NCI-H446 (cell line): Measurements from ENCODE around the gene PTPN20.

ENCODE experiments used
- DNase-seq, 2 experiments: peaks; one replicate each; lab custom pipeline; 2025; lab: John Stamatoyannopoulos, UW

Gene PTPN20

DNA sequence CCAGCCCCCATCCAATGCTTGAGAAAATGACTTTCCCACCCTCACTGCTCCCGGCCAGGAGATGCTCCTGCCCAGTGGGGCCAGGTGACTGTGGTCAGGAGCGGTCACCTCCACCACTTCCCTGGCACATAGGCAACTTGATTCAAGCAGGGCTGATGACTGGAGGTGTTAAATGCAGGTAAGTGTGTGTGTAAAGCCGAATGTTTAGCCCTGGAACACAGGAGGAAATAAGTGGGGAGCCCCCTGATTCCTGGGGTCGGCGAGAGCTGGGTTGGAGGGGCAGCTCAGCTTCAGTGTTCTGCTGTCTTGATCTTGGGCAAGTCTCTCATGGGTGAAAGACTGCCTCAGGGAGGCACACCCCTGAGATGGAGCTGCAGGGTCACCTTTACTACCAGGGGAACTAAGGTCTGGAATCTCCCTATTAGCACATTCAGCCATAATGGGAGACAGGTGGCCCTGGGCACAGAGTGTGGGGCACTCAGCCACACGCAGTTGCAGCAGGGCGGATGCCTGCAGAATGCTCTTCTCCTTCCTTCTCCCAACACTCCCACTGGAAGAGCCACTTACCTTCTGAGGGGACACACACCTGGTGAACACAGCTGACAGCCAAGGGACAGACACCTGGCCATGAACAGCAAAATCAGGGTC, 124.1 kb downstream of the PTPN20 start:
- no peak for DNase-seq

DNA sequence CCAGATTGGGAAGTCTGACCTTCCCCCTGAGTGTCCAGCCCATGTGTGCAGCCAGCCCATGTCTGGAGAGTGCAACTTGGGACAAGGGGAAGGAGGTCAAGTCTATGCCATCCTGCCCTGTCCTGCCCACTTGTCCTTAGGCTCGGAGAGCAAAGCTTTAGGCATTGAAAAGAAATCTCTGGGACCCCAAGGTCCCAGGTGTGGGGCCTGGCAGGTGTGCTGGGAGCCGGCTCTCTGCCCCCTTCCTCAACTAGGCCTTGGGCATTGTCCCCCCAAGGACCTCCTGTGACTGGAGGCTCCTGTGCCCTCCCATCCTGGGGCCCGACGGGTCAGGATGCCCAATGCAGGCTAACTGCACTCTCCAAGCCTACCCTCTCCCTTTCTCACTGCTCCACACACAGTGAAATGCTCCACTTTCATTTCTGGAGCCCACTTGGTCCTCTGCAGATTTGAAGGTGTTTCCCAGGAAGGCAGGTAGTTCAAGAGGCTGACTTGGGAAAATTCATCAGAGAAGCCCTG, 124.7 kb downstream of the PTPN20 start:
- no peak for DNase-seq

DNA sequence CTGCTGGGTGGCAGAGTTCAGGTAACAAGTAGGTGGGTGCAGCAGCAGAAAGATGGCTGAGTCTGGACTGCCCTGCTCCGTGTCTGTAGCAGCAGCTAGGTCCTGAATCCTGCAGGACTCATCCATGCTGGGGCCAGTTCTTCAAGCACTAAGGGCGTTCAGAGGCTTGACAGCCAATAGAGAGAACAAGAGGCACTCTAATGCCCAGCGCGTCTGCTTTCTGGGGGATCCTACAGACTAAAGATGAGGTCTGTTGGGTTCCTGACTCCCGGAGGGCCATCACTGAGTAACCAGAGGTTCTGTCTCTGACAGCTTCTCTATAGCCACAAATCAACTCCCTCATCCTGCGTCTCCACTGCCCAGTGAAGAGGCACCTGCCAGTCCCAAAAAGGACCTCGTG, 125.5 kb downstream of the PTPN20 start:
- DNase-seq: no peak

DNA sequence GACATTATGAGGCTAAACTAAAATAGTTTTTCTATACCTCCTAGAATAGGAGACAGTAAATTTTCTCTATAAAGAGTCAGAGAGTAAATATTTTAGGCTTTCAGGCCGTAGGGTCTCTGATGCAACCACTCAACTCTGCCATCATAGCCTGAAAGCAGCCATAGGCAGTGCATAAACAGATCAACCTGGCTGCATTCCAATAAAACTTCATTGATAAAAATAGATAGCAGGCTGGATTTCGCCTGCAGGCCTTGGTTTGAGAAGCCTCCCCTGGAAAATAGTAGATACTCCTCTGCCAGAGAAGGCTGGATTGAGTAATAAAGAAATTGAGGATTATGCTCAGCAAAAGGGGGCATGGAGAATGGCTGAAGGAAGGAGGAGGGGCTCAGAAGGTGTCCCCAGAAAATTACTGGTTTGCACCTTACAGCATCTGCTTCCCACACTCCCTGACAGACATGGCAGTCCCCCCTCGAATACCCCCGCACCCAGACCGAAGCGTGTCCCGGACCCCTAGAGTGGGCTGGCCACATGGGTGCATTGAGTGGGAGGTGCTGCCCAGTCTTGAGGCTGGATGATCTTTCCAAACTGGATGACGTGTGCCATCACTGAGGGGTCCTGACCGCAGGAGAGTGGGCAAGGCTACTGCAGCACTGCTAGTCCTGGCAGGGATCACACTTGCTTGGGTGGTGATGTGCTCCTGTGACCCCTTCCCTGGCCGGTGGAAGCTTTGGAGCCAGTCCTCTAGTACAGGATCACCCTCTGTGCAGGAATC, 126.6 kb downstream of the PTPN20 start:
- DNase-seq: no peak

DNA sequence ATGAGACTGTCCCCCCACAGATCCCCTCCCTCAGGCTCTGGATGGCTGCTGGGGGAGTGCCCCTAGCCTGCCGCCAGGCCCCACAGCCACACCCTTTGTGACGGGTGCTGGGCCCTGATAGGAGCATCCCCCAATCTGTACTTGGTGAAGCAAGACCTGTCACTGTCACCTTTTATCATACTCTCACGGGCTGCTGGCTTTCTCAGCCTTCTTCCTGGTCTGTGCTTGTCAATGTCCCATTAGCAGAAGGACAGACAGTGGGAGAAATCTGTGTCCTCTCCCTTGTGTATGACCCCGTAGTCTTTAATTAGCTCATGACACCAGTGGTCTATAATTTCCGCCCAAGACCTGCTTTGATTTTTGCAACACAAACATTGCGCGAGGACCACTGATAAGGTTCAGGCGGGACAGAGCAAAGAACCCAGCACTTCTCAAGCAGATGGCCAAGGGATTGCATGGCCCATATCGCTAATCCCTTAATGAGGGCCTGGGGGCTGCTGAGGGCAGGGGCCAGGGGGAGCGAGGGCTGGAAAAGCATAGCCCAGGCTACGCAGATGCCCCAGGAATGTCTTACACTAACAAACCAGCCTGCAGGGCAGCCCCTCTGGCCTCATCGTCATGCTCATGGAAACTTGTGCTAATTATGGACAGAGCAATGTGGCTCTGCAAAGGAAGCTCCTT, 127.8 kb downstream of the PTPN20 start:
- no peak for DNase-seq

DNA sequence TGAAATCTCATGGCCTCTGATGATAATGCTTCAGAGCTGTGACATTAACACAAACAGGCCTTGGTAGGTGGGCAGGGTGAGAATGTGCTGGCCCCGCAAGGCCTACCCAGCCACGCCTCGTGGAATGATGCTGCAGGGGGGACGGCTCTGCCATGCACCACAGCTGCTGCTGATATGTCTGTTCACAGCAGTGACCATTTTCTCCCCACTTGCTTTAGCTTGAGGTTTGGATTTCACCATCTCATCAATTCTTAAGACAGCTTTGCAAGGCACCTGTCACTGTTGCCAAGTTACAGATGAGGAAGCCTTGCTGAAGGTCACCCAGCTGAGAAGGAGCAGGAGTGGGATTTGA, 128.3 kb downstream of the PTPN20 start:
- no peak for DNase-seq

DNA sequence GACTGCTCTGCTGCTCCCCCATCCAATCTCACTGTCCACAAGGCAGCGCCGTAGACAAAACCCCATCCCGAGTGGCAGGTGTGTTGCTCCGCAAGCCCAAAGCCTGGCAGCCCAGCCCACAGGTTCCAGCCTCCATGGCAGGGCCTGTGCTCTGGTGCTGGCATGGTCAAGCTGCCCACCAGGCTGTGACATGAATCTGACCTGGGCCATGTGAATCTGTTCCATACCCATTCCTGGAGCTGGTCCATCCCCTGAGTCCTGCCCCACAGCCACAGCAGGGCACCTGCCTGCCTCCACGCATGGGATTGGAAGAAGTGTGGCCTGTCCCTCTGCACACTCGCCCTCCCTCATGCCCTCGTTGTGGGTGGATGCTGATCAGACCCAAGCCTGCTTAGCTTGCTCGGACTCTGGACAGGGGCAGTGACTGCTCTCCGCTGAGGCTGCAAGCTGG, 128.8 kb downstream of the PTPN20 start:
- DNase-seq: no peak

DNA sequence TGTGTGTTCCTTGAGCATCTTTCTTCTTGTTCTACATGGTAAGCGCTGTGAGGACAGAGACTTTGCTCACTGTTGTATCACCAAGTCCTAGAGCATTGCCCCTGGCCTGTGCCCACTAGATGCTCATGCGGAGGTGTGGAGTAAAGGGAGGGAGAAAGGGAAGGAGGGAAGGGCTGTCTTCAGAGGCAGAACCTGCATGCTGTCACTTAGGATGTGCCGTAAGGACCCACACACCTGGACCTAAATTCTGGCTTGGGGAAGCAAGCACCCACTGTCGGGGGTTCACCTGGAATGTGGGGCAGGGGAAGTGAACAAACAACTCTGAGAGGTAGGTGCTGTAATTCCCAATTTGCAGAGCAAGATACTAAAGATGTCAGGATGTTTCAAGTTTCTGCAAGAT, 129.5 kb downstream of the PTPN20 start:
- DNase-seq: no peak

DNA sequence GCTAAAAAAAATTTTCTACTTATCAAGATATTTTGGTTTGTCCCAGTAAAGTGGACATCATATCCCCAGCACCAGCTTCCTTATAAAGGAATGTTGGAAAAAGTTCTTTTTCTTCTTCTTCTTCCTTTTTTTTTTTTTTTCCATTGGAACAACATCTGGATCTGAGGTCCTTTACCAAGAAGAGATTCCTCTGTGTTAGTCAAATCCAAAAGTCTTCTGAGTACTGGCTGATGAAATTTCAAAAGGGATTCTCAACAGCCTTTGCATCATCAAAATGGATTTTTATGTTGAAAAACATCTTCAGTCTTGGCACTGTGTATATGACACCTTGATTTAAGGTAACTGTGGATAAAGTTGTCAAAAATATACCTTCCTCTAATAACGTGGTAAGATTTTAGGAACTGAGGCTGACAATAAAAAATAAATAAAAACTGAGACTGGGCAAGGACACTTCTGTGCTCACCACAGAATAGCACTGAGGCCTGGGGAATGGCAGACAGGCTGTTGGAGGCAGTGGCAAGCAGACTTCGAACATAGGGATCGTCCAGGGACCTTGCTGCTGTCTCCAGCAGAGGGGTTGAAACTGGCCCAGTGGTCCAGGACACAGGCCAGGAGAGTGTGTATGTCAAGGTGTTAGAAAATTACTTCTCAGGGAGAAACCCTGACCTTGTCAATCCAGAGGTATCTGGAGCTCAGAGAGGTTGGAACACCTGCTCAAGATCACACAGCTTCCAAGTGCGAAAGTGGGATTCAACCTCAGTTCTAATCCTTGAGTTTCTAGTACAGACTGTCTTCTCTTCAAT, 130.4 kb downstream of the PTPN20 start:
- no peak for DNase-seq

DNA sequence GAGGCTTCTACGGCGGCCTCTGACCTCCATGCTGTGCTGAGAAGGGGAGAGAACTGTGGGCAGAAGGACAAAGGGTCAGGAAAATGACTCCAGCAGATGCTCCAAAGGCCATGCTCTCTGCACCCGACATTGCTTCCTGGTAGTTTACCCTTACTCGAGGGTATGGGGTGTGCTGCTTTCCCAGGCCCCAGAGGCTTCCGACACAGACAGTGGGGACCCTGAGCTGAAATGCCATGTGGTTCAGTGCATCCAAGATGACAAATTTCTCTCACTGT, 130.9 kb downstream of the PTPN20 start:
- DNase-seq: no peak

DNA sequence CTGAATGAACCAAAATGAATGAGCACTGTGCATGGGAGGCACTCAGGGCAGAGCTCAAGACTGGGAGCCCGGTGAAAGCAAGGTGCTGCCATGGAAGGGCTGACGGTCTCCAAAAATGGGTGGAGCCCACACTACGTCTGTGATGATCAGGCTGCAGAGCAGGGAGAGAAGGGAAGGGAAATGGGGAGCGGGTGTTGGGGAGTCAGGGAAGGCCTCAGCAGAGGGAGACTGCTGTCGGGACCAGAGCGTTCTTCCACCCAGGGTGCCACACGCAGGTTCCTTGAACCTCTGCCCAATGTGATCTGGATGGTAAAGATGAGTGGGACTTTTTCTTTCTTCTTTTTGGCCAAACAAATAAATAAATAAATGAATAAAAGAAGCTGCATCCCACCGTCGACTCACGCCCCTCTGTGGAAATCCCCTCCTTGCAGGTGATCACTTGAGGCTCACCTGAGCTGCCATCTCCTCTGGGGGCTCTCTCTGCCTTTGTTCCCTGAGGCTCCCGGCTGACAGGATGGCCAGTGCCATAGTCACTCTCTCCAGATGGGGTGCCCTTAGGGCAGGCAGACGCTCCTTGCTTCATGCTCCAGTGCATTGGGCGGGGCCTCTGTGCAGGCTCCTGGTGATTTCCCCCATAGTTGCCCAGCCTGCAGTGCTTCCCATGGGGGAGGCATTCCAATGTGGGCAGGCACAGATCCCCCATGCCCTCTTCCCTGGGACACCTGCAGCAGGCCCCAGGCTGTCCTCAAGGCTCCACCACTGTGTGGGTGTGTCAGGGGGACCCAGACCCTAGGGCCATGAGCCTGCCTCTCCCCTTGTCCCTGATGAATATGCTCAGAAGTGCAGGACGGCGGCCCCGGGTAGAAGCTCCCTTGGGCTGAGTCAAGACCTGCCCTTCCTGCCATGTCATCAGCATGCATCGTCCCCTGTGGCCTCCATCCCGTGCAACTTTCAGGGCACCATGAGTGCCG, 131.8 kb downstream of the PTPN20 start:
- DNase-seq: no peak

DNA sequence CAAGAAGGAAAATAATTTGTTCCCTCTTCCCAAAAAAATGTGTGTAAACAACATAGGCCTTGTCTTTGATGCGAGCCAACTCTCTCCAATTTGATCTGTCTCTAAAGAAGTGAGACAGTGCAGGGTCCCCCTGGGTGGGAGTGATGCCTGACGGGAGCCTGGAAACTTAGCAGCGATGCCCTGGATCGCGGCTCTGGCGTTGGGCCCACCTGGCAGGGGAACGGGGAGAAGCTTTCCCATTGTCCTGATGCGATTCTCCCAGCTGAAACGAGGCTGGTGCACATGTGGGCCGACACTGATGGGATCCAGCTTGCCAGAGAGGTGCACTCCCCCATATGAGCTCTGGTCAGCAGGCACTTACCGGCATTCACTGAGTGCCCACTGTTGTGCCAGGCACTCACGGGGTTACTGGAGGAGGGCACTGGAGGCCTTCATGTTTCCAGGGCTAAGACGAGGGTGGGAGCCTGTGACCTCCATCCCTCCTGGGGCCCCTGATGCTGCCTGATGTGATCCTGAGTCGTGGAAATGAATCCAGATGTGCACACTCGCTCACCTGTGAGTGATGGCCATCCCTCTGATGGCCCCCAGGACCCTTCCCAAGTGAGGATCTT, 132.8 kb downstream of the PTPN20 start:
- no peak for DNase-seq

DNA sequence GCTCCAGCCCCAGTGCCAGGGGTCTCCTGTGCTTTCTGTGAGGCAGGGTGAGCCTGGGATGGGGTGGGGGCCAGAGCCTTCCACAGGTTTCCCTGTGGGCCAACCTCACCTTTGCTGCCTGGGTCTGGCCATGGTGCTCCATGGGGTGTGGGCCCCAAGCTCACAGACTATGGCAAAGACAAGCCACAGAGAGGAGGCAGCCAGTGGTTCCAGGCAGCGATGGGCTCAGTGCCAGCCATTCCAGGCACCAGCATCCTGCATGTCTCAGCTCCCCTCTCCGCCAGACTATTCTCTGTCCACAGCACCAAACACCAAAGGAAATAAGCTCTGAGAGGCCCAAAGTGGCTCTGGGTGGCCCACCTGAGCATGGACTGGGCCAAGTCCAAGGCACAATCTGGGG, 133.5 kb downstream of the PTPN20 start:
- no peak for DNase-seq

DNA sequence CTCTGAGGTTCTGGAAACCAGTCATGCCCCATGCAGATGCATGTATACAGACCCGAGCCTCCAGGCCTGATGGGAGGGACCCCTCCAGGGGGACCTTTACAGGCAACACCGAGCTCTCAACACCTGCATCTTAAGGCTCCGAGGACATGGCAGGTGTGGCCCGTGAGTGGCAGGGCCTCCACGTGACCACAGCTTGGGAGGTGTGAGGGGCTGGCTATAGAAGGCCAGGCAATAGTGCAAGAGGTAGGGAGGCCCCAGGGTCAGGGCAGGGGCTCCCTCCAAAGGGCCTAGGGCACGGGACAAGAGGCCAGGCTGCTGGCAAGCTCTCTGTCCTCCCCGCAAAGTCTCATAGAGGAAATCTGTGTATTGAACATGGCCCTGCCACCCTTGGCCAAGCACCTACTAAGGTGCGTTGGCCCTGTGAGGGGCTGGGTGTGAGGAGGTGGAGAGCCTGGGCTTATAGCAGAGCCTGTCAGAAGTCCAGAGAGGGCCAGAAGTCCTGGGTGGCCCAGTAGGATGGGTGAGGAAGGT, 134.2 kb downstream of the PTPN20 start:
- no peak for DNase-seq

DNA sequence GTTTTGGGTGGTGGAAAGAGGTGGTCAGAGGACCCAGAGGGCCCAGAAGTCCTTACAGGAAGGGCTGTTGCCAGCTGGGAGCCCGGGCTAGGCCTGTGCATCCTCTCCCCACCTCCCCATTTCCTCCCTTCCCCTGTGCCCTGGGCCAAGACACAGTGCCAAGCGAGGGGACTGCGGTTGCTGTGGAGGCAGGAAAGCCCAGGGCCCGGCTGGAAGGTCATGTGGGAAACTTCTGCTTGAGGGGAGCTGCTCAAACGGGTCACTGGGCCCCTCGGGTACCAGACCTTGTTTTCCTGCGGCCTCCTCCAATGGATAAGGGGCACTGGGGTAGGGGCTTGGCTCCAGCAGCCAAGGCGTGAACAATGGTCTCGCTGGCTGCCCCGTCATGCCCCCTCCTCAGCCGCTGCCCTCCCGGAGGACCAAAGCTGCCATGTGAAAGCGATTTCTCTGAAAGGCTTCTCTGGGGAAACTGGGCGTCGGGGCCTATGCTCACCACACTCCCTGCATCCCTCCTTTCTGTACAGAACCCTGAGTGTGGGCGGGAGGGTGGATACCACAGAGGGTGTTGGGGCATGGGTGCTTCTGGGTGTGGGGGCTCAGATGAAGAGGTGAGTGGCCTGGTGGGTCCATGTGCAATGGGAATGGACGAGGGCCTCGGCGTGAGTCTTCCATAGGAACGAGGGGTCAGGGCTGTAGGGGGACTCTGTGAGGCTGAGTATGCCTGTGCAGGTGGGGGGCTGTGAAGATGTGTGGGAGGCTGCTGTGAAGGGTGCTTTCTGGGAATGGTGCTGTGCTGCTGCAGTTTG, 135.3 kb downstream of the PTPN20 start:
- no peak for DNase-seq

DNA sequence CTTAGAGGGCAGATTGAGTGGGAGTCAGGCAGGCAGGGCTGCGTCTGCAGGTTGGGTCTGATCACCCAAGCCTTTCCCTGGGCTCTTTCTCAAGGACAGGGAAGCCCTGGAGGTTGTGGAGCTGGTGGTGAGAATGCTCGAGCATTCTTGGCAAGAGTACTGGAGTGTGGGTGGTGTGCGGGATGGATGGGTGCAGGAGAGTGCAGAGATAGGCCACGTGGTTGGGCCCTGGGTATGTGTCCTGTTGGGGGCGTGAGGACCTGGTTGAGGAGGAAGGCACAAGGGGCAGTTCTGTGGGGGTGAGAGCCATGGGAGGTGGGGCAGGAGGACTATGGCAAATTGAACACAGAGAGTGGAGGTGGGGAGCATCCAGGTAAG, 135.9 kb downstream of the PTPN20 start:
- no peak for DNase-seq

DNA sequence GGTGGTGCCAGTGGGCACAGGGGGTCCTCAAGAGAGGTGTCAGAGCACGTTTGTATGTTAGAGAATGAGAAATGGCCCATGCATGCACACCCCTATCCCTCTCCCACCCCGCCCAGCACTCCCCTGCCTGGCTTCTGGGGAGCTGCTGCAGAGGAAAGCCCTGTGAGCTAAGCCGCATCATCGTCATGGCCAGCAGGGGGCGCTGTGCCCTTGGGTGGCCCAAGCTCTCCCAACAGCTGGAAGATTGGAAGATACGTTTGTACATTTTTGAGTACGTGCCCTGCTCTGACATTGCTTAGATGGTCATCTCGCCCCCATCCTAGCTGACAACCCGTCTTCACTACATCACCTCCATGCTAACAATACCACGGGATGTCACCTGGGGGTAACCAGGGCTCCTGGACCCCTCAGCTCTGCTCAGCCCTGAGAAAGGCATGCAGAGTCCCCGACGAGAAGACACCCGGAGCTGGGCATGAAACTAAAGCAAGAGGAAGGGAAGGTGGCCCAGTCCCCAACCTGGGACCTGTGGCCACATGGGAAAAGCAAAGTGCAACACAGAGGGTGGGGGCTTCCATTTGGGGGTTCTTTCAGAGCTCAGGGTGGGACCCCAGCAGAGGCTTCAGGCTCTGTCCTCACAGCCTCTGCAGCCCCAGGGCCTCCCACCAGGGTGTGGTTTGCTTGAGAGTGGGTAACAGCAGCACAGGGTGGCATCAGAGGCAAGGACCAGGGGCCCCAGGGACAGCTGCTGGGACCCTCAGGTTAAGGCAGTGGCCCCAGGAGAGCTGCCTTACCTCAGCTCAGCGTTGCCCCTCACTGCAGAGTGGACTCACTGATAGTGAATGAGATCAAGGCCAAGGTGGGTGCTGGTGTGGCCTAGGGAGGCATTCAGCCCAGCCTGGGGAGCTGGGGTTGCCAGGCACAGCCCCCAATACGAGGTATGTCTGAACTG, 136.6 kb downstream of the PTPN20 start:
- DNase-seq: peak in 1 of 2 experiments; percentile 43

DNA sequence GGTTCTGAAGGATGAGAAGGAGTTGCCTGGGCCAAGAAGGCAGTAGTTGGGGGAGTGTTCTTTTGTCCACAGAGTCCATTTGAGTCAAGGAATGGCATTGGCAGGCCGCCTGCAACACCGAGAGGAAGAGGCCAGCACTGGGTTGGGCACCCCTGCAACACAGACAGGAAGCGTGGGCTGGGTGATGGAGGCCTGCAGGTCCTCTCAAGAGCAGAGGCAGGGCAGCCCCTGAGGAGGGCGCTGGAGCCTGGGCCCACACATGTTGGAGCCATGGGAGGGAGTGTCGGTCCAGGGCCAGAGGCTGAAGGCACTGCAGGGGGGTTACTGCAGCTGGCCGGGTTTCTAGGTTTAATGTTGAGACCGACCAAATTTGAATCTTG, 137.3 kb downstream of the PTPN20 start:
- no peak for DNase-seq
